GM12891 (cell line): Measurements from ENCODE around the gene CRTAP.

Experiments used
- POLR2A ChIP-seq: IDR thresholded peaks from 2 replicates; pipeline ENCODE4 v1.6.1; 2011; ENCODE audit warnings: low read depth, low read length, control low read depth
- POLR2AphosphoS5 ChIP-seq: IDR thresholded peaks from 2 replicates; pipeline ENCODE4 v1.6.1; 2011; ENCODE audit warnings: low read depth, low read length, control low read depth

DNA sequence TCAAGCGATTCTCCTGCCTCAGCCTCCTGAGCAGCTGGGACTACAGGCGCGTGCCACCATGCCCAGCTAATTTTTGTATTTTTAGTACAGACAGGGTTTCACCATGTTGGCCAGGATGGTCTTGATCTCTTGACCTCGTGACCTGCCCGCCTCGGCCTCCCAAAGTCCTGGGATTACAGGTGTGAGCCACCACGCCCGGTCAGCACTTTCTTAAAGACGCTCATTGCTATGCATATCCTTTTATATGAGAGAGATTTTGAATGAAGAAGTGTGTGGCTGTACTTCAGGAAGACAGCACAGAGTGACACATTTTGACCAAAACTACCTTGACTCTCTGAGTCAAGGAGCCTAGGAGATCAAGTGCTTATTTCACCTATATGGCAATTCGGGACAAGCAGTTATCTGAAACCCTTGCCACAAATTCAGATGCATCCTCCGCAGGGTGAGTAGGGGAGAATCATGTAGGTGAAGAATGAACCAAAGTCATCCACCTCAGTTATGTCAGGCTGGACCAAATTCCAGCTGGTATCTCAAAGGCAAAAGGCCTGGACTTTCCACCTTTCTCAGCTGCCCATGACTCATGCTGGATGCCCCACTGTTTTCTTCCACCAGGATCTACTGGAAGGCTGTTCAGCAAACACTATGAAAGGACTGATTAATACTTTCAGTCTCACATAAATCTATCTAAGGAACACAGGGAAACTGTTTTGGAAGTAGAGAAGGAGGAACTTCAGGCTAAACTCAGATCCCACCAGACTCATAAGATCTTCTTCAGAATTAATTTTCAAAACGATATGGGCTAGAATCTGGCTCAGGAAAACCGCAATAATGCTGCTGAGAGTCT, 72.9 kb downstream of the CRTAP start:
- TF ChIP-seq POLR2A = no peak
- no peak for TF ChIP-seq POLR2AphosphoS5
